ENCODE results near the gene SLC31A1.

SLC31A1 gene

DNA sequence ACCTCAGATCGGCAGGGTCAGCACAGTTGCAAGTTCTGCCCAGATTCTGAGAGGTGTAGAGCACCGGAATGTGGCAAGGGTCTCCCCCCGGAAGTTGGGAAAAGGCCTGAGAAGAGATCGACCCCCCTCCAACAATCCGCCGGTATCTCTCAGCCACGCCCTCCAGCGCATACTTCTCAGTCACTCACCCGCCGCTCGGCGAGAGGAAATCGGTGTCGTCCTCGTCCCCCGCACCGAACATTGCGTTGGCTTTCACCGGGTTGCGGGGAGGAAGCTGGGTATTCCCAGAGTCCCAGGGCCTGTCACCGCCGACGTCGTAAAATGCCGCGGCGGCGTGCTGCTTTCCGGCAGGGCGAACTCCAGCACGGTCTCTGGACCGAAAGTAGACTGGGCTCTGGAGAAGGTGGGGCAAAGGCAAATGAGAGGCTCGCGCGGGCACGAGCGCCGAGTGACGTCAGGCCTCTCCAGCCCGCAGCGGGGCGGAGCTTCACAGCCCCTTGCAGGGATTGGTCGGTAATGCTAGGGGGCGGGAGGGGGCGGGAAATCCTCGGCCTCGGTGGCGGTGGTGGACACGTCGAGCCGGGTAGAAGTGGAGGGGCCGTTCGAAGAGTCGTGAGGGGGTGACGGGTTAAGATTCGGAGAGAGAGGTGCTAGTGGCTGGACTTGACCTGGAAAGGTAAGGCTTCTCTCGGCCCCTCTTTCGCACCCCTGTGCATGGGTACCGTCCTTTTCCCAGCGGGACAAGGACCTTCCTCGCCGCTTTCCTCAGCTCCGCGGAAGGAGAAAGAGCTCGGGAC, at the start of gene SLC31A1, which contains the start of gene FKBP15:
Gene SLC31A1 (plus strand): TSS at position 542 of the 797 bp plus-strand sequence. CDS start 34,605 bp downstream, outside the sequence.
Gene FKBP15 (minus strand): TSS at position 275 of the 797 bp plus-strand sequence. CDS start 34 bp downstream, at position 241.
- peak; percentile 86 to 88 for DNase-seq

DNA sequence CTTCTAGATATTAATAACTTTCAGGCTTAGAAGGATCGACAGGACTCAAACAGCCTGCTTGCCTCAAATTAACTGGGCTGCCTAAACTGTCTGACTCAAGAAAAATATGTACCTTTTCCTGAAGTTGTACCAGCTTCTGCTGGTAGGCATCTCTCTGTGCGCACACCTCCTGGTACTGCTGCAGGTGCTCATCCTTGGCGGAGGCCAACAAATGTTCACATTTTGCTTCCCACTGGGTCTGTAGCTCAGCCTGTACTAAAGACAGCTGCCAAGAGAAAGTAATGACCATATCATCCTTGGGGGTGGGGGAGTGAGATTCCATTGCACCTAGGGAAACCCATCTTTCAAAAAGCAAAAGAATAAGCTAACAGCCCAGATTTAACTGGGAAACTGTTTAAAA, 48.0 kb upstream of the SLC31A1 start:
- no peak for DNase-seq

DNA sequence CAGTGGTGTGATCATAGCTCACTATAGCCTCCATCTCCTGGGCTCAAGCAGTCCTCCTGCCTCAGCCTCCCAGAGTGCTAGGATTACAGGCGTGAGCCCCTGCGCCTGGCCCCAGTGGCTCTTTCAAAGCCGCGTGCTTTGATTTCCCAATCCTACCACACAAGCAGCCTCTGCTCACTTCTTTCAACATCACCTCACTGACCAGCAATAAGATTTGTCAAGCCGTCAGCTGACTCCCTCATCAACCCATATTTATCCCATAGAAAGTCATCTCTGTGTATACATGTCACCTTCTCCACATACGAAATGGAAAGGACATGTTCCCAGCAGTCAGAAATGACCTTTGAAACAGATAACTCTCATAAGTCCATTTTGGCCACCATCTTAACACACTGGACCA, 44.5 kb upstream of the SLC31A1 start:
- DNase-seq, result no peak

DNA sequence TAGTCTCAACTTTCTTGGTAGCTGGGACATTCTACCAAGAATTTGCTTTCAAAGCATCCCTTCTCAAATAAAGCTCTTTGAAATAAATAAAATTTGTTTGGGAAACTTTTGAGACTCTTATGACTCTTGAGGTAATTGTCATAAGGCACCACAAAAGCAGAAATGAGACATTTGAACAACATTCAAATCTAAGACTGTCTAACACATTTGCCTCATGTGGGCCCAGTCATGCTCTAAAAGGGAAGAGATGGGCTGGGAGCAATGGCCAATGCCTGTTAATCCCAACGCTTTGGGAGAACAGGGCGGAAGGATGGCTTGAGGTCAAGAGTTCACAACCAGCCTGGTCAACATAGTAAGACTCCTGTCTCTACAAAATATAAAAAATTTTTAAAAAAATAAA, 44.1 kb upstream of the SLC31A1 start:
- no peak for DNase-seq

DNA sequence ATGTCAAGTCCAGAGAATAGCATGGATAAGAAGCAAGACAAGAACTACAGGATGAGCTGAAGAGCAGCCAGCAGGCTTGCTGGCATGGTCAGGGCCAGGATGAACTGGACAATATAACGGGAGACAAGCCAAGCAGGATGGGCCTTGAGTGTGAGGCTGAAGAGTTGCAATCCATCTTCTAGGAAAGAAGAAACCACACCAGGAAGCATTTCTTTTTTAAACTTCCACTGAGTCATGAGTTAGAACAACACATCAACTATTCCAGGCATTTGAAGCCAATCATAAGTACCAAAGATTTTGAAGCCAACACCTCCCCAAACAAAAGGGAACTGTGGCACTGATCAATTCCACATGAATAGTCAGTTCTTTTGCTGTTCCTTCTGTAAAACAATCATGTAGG, 43.3 kb upstream of the SLC31A1 start:
- DNase-seq, result no peak

DNA sequence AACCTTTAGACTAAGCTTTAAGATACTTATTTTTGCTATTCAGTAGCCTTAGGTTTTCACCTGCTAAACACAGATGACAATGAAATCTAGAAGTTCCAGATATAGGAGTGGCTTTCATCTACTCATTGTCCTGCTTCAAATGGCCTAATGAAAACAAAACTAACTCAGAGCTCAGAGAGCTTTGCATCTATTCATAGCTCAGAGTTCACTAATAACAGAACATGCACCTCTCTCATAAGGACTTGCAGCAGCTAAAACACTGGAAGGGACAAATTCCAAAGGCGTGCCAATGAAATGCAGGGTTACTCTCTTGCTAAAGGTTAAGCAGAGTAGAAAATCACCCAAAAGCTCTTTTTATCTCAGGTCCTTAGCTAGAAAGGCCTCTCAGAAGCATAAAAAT, 41.5 kb upstream of the SLC31A1 start:
- DNase-seq, result no peak

DNA sequence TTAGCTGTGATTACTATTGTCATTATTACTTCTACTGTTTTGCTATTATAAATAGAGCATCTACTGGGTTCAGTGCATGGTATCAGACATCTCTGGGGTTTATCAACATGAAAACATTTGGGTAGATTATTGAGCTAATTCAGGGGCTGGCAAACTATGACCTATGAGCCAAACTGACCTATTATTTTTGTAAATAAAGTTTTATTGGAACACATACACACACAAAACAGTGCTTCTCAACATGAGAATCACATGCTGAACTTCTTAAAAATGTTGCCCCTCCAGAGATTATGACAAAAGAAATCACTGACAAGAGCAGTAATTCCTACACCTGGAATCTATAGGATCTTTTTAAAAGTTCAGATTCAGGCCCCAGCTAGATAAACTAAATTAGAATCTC, 40.2 kb upstream of the SLC31A1 start:
- no peak for DNase-seq

DNA sequence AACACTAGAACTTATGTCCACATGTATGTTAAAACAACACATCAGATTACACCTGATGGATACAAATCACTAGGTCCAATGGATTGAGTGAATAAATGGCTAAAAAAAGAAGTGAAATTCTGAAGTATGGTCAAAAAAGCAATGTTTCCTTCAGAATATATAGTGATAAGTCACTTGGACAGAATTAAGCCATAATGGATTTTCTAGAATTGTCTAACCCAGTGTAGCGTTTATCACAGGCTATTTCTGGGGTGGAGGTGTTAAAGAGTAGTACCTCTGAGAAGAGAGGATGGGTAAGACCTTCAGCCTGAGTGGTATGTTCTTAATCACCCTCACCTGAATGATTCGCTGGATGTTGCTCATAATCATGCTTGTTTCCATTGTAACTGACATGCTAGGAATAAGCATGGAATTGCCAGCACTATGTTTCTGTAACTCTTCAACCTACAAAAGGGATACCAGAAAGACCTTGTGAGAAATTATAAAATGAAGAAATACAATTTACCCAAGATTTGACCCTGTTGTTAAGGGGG, 37.3 kb upstream of the SLC31A1 start:
- no peak for DNase-seq

DNA sequence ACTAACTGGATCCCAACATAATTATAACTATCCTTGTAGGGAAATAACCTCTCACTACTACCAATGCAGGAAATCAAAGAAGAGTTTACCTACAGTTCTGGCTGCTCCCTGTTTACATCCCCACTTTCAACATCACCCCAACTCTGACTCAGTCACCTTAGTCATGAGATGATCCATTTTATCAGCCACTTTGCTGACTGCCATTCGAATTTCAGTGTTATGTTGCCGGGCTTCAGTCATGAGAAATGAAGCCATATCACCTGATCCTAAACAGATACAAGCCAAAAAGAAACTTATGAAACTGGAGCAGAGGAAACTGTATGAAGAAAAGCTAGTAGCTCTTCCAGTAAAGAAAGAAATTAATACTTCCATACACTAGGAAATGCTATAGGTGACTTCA, 36.8 kb upstream of the SLC31A1 start:
- DNase-seq, result no peak

DNA sequence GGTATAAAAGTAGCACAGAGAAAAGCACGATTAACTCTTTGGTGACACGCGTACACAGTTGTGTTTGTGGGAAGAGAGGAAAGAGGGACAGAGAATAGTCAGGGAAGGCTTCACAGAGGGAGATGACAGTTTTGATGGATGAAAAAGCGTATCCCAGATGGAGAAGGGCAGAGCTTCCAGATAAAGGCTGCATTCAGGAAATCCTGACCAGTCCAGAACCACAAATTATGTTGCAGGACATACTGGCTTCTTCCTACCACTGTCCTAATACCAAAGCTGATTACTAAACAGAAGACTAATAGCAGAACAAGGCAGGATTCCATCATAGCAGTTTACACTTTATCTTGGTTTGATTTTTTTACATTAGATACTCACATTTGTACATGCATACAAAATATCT, 36.1 kb upstream of the SLC31A1 start:
- DNase-seq, result no peak

DNA sequence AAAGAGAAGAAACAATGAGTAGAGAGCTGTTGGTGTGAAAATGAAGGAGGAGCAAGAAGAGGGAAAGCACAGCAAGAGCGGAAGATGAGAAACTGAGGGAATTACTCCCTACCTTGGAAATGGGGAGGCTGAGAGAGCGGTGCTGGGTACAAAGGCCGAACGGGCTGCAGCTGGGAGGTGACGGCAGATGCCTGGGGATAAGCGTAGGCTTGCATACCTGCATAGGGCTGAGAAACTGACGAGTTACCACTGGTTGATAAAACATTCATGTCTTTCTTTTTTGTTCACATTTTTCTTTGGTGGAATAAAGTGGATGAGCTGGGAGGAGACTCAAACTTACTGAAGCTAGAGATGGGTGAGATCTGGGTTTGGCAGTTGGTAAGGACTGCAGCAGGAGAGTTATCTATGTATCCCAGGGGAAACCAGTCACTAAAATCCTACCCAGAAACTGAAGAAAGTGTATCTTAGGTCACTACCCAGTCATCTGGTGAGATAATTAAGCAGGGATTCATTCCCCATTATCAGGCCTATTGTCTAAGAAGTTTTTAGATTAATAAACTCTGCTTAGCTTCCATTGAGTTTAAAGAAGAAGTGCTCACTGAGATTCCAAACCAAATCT, 35.1 kb upstream of the SLC31A1 start:
- no peak for DNase-seq

DNA sequence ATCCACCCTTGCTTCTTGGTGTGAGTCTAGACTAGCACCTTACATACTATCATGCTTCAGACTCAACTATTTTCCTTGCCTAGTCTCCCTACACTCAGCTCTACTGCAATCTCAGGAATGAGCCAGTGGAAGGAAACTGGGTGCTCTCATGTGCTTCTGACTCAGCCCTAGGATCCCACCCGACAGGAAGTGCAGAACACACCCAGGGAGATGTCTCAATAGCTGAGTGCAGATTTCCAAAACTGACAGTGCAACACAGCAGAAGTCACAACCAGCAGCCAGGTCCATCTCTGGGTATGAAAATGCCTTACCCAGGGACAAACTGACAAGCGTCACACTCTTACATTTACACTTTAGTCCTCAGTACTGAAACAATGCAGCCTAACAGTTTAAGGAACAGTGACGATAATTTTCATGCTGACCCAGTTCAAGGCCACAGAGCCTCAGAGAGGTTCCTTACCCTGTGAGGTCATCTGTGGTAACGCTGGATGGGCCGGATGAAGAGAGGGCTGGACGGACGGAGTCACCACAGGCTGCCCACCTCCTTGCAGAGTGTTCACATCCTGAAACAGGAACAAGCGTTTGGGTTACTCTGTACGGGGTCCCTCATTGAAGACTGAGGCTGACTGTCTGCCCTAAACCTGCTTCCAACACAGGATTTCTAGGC, 33.3 kb upstream of the SLC31A1 start:
- no peak for DNase-seq

DNA sequence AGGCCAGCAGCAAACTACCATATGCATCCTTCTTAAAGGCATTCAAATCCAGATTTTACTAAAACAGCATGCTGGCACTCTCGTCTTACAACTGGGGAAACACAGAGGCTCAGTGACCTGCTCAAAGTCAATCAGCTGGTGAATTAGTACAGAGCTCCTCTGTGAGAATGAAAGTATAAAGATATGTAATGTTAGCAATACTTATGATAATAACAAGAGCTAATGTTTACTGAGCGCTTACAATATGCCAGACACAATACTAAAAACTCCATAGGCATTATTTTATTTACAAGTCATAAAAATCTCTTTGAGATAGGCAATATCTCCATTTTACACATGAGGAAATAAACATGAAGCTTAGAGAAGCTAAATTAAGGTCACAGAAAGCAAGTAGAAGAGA, 28.9 kb upstream of the SLC31A1 start:
- no peak for DNase-seq

DNA sequence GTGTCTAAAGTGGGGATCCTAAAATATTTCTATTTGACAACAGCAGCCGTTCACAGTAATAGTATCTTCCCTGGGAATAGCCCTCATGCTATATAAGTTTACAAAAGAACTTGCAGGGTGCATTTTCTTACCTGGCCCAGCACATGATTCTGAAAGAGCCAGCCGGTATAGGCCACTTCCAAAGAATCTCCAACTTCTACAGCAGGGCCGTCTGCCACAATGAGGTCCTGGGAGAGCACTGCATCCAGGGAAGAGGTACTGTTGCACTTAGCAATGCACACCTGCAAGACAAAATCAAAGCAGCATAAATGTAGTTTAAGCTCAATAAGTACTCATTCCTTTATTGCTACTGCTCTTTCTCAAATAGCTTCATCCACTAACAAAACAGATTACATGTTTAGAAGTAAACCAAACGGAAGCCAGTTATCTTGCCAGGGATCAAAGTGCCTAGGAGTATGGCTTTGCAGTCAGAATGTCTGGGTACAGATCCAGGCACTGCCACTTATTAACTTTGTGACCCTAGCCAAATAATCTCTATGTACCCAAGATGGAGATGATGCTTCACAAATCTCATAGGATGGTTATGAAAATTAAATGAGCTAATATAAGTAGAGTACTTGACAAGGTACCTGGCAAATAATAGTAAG, 21.5 kb upstream of the SLC31A1 start:
- no peak for DNase-seq

DNA sequence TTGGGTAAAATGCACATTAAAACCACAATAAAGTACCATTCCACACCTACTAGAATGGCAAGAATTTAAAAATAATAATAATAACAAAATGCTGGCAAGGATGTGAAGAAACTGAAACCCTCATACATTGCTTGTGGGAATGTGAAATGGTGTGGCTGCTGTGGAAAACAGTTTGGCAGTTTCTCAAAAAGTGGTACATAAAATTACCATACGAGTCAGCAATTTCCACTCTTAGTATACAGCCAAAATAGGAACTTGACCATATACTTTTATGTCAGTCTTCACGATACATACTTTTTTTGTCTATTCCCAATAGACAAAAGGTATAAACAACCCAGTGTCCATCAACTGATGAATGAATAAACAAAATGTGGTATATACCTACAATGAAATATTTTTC, 15.9 kb upstream of the SLC31A1 start:
- no peak for DNase-seq

DNA sequence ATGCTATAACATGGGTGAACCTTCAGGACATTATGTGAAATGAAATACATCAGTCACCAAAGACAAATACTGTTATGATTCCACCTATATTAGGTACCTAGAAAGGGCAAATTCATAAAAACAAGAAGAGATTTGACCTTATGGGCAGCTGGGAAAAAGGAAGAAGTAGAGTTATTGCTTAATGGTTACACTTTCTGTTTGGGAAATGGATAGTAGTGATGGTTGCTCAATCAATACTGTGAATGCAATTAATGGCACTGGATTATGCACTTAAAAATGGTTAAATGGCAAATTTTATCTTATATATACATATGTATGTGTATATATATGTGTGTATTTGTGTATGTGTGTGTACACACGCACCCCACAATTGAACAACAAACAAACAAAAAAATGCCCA, 15.5 kb upstream of the SLC31A1 start:
- DNase-seq, result no peak

DNA sequence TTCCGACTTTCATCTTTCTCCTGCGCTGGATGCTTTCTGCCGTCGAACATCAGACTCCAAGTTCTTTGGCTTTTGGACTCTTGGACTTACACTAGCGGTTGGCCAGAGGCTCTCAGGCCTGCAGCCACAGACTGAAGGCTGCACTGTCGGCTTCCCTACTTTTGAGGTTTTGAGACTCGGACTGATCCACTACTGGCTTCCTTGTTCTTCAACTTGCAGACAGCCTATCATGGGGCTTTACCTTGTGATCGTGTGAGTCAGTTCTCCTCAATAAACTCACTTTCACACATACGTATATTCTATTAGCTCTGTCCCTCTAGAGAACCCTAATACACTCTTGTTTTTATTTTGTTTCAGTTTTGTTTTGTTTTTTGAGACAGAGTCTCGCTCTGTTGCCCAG, 10.5 kb upstream of the SLC31A1 start:
- DNase-seq, result no peak

DNA sequence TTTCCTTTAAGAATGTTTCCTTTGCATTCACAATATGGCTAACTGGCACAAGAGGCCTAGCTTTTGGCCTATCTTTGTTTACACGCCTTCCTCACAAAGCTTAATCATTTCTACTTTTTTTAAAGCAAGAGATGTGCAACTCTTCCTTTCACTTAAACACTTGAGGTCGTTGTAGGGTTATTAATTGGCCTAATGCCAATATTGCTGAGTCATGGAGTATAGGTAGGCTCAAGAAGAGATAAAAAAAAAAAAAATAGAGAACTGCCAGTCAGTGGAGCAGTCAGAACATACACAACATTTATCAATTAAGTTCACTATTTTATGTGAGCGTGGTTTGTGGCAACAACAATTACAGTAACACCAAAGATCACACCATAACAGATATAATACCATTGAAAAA, 6.2 kb upstream of the SLC31A1 start:
- no peak for DNase-seq

DNA sequence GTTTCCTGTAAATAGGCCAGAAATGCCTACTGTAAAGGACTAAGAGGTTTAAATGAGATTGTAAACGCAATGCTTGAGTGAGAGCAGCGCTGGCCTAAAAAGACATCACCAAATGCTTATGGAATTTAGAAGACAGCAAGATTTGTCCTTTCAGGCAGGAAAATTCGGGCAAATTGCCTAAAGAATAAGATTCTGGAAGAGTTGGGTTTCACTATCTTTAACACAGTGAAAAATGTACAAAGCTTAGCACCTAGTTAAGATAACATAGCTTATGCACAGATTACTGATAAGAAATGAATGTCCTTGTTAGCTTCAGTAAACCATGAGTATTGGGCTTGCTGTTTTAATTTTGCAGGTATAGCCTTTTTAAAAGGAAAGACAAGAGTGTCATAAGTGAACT, 4.9 kb upstream of the SLC31A1 start:
- DNase-seq, result no peak

DNA sequence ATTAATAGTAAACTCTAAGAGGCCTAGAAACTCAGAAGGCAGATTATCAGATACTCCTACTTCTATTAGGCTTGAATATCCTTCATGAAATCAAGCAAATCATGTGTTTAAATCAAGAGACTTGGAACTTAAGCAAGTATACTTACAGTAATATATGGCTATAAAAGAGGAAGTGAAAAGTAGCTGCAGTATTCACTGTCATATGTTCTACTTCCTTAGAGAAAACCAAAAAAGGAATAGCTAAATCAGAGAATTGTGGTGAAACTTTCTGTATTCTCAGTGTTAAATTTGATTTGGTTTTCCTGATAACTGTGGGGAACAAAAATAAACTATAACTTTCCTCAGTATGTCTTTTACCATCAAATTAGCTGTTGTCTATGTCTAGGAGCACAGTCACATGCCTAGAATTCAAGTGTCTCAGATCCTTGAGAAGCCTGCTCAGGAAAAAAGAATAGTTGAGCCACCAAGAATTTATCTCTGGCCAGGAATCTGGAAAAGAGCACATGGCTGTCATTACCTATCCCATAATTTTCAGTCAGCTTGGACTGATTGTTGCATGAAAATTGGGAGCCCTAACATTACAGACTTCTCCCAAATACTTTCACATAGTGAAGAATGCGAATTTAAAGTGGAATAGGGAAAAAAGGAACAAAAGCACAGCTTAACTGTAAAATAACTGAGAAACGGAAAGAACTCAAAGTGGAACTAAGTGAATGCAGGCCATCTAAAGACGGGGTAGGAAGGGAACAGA, 2.0 kb upstream of the SLC31A1 start:
- DNase-seq, result no peak

DNA sequence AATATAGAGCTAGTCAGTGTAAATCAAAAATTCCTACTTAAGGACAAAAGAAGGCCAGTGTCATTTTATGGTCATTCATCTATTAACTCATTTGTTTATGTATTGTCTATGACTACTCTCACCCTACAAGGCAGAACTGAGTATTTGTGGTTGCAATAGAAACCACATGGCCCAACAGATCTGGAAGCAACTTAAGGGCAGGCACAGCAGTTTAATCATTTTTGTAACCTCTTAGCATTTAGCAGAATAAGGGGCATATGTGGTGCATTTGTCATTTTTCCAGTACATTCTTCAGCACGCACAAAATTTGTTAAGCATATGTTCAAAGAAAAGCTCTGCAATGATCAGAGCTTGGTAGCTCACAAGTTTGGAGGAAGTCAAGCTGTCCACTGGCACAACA, 1.4 kb upstream of the SLC31A1 start:
- no peak for DNase-seq

DNA sequence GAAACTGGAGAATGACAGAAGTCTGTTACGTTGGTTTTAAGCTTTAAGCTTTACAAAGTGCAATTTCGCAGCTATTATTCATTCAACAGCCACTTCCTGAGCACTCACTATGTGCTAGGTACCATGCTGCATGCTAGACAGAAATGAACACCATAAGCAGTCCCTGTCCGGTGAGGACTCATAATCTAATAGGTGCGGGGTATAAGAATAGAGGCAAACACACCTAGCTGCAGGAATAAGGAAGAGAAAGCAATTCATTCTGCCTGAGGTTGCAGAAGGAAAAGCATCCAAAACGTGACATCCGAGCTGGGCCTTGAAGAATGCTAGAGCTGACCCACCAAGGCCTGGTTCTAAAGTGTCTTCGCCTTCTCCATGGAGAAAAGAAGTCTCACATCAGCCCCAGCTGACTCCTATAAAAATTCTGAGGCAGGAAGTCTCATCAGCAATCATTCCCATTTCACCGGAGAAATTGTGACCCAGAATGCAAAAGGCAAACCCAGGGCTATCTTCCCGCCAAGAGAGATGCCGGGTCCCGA, 809 bp upstream of the SLC31A1 start:
- DNase-seq, result no peak
